Karpas-422 (cell line): ENCODE results near the gene IFIT5. TPM values are rescaled to one million over a fixed set of nuclear protein-coding genes. Genes with fewer than 3 reads are reported as not detected.

Experiments
- DNase-seq: peaks from one replicate; pipeline ENCODE4 v3.0.0-alpha.2; 2015
- H2AFZ ChIP-seq: fragments of 200-600 bp; sonication (generic); 2 replicates; pipeline ENCODE4 v1.6.1; 2014; ENCODE audit warnings: antibody characterized with exemption, low read length, mixed read lengths
- H3K27ac ChIP-seq: fragments of 200-600 bp; sonication (generic); 2 replicates; pipeline ENCODE4 v1.5.1; 2014; ENCODE audit warnings: mild to moderate bottlenecking, low read length, moderate library complexity
- H3K27me3 ChIP-seq: fragments of 200-600 bp; sonication (generic); 2 replicates; pipeline ENCODE4 v1.6.1; 2014; ENCODE audit warnings: low read length, mixed read lengths
- H3K36me3 ChIP-seq: fragments of 200-600 bp; sonication (generic); 2 replicates; pipeline ENCODE4 v1.6.1; 2014; ENCODE audit warnings: low read length, mixed read lengths; ENCODE audit not compliant: insufficient read depth
- H3K4me1 ChIP-seq: fragments of 200-600 bp; sonication (generic); 2 replicates; pipeline ENCODE4 v1.6.1; 2014; ENCODE audit warnings: mild to moderate bottlenecking, low read length, mixed read lengths
- H3K4me2 ChIP-seq: fragments of 200-600 bp; sonication (generic); 2 replicates; pipeline ENCODE4 v1.6.1; 2014; ENCODE audit warnings: low read length, low read depth, mild to moderate bottlenecking; ENCODE audit not compliant: poor library complexity, severe bottlenecking
- H3K4me3 ChIP-seq: fragments of 200-600 bp; sonication (generic); 2 replicates; pipeline ENCODE4 v1.5.1; 2014; ENCODE audit warnings: mild to moderate bottlenecking, antibody characterized with exemption, low read length, mixed read lengths
- H3K79me2 ChIP-seq: fragments of 200-600 bp; sonication (generic); 2 replicates; pipeline ENCODE4 v1.6.1; 2014; ENCODE audit warnings: mild to moderate bottlenecking, low read length, mixed read lengths
- H3K9ac ChIP-seq: fragments of 200-600 bp; sonication (generic); 2 replicates; pipeline ENCODE4 v1.6.0; 2014; ENCODE audit warnings: low read length
- H3K9me2 ChIP-seq: fragments of 200-600 bp; sonication (generic), shearing (Covaris generic); replicated peaks from 2 replicates; pipeline ENCODE4 v1.6.0; 2014; ENCODE audit warnings: mild to moderate bottlenecking, low read length, moderate library complexity; ENCODE audit not compliant: insufficient read depth
- H3K9me3 ChIP-seq: fragments of 300-700, 200-600 bp; sonication (generic); 2 replicates; pipeline ENCODE4 v1.6.1; 2014; ENCODE audit warnings: low read length, mixed read lengths
- H4K20me1 ChIP-seq: fragments of 200-600 bp; sonication (generic); 2 replicates; pipeline ENCODE4 v1.6.1; 2014; ENCODE audit warnings: mild to moderate bottlenecking, antibody characterized with exemption, low read length, low read depth; ENCODE audit not compliant: insufficient read depth
- total RNA-seq: library from RNA; depleted of rRNA; stranded (reverse); fragments of >200 nt; shearing (Covaris generic); gene quantifications from 2 replicates; pipeline ENCODE4 v1.2.3, GENCODE V29; 2014; ENCODE audit warnings: low replicate concordance; rRNA removed

The IFIT5 gene
- 0.29 and 0.30 TPM in 2 replicates for total RNA-seq

GRCh38 chr10:89414146-89414878 lies at the start of gene IFIT5:
IFIT5 (plus strand) TSS chr10:89414568; CDS start chr10:89414799, 231 bp downstream.
- no peaks in the 10 kb centered on the region for H3K79me2 ChIP-seq
- DNase-seq = peak; percentile 71

GRCh38 chr10:89367529-89367928 lies 46.8 kb upstream of the IFIT5 start:
- no peaks in the 10 kb centered on the region for H3K36me3 ChIP-seq
- H4K20me1 ChIP-seq = no peaks in the 10 kb centered on the region
- no peak overlapping the region for H2AFZ ChIP-seq
- no peak overlapping the region for H3K4me3 ChIP-seq
- H3K4me2 ChIP-seq = no peak overlapping the region
- DNase-seq = no peak
- H3K9ac ChIP-seq = no peak overlapping the region
- no peaks in the 10 kb centered on the region for H3K4me1 ChIP-seq
- no peaks in the 10 kb centered on the region for H3K9me2 ChIP-seq
- H3K27me3 ChIP-seq = no peaks in the 10 kb centered on the region
- no peaks in the 10 kb centered on the region for H3K9me3 ChIP-seq
- no peak overlapping the region for H3K27ac ChIP-seq
- no peaks in the 10 kb centered on the region for H3K79me2 ChIP-seq

More at GRCh38 chr10:89414146-89414878, at the start of gene IFIT5:
- Histone ChIP-seq H3K4me1 (peaks cover 3% of the 10 kb centered on the region), H3K4me3 (peak within 1 kb of the TSS; percentile 76), H3K9me3 (no peaks in the 10 kb centered on the region), H3K27ac (no peak within 1 kb of the TSS), H3K36me3 (no peaks in the 10 kb centered on the region), H3K4me2 (peak within 1 kb of the TSS; percentile 77), H3K27me3 (no peaks in the 10 kb centered on the region), H4K20me1 (no peaks in the 10 kb centered on the region), H2AFZ (peak within 1 kb of the TSS; percentile 74), H3K9me2 (no peaks in the 10 kb centered on the region), H3K9ac (peak within 1 kb of the TSS; percentile 72)

GRCh38 chr10:89368129-89368528 lies 46.2 kb upstream of the IFIT5 start:
- Histone ChIP-seq H3K4me3 (no peak overlapping the region), H3K27ac (no peak overlapping the region), H3K27me3 (no peaks in the 10 kb centered on the region), H4K20me1 (no peaks in the 10 kb centered on the region), H3K4me2 (no peak overlapping the region), H3K9ac (no peak overlapping the region), H3K4me1 (no peaks in the 10 kb centered on the region), H3K36me3 (no peaks in the 10 kb centered on the region), H3K9me3 (no peaks in the 10 kb centered on the region), H3K79me2 (no peaks in the 10 kb centered on the region), H3K9me2 (no peaks in the 10 kb centered on the region), H2AFZ (no peak overlapping the region)
- no peak for DNase-seq

- Histone ChIP-seq H3K9me2 (no peaks in the 10 kb centered on the region), H3K4me2 (no peak overlapping the region), H3K4me1 (no peaks in the 10 kb centered on the region), H2AFZ (no peak overlapping the region), H3K9me3 (no peaks in the 10 kb centered on the region), H3K9ac (no peak overlapping the region), H3K27ac (no peak overlapping the region), H3K79me2 (no peaks in the 10 kb centered on the region), H3K4me3 (no peak overlapping the region), H3K36me3 (no peaks in the 10 kb centered on the region), H4K20me1 (no peaks in the 10 kb centered on the region), H3K27me3 (no peaks in the 10 kb centered on the region)
- peak; percentile 40 for DNase-seq
Observed at GRCh38 chr10:89369156-89370105, 44.9 kb upstream of the IFIT5 start.

GRCh38 chr10:89371079-89371478 lies 43.3 kb upstream of the IFIT5 start:
- Histone ChIP-seq H3K4me1 (no peaks in the 10 kb centered on the region), H3K79me2 (no peaks in the 10 kb centered on the region), H3K9me2 (no peaks in the 10 kb centered on the region), H4K20me1 (no peaks in the 10 kb centered on the region), H2AFZ (no peak overlapping the region), H3K9ac (no peak overlapping the region), H3K9me3 (no peaks in the 10 kb centered on the region), H3K27me3 (no peaks in the 10 kb centered on the region), H3K36me3 (no peaks in the 10 kb centered on the region), H3K4me2 (no peak overlapping the region), H3K27ac (no peak overlapping the region), H3K4me3 (no peak overlapping the region)
- DNase-seq = no peak

GRCh38 chr10:89371987-89372386 lies 42.4 kb upstream of the IFIT5 start:
- Histone ChIP-seq H3K27me3 (no peaks in the 10 kb centered on the region), H3K36me3 (no peaks in the 10 kb centered on the region), H2AFZ (no peak overlapping the region), H3K4me1 (no peaks in the 10 kb centered on the region), H3K4me3 (no peak overlapping the region), H3K9me3 (no peaks in the 10 kb centered on the region), H3K4me2 (no peak overlapping the region), H3K9me2 (no peaks in the 10 kb centered on the region), H3K27ac (no peak overlapping the region), H3K79me2 (no peaks in the 10 kb centered on the region), H4K20me1 (no peaks in the 10 kb centered on the region), H3K9ac (no peak overlapping the region)
- no peak for DNase-seq

GRCh38 chr10:89373916-89374711 lies 40.3 kb upstream of the IFIT5 start:
- H3K4me2 ChIP-seq = no peak overlapping the region

More at GRCh38 chr10:89373916-89374711, 40.3 kb upstream of the IFIT5 start:
- no peak for DNase-seq
- H3K27me3 ChIP-seq = no peaks in the 10 kb centered on the region
- H3K27ac ChIP-seq = no peak overlapping the region
- H4K20me1 ChIP-seq = no peaks in the 10 kb centered on the region
- no peaks in the 10 kb centered on the region for H3K9me3 ChIP-seq
- H3K9me2 ChIP-seq = no peaks in the 10 kb centered on the region
- H3K9ac ChIP-seq = no peak overlapping the region
- H3K79me2 ChIP-seq = no peaks in the 10 kb centered on the region
- H2AFZ ChIP-seq = no peak overlapping the region
- H3K4me1 ChIP-seq = no peaks in the 10 kb centered on the region
- H3K36me3 ChIP-seq = no peaks in the 10 kb centered on the region
- H3K4me3 ChIP-seq = no peak overlapping the region
